ENCODE measurements around the gene CCDC34.

GRCh38 chr11:27300974-27301373, 62.0 kb downstream of the CCDC34 start:
- TF ChIP-seq EZH2 (IDR thresholded peaks at IDR 0.05; ENCODE audit: borderline replicate concordance, low read length), result no peak
- TF ChIP-seq CTCF (conservative IDR thresholded peaks at IDR 0.05 in 1 of 2, IDR thresholded peaks at IDR 0.05 in 1 of 2; ENCODE audit: extremely low read depth in 1 of 2, insufficient read depth in 1 of 2, low read depth in 1 of 2, low read length in 2 of 2), result no peak

Data from mammary epithelial cell (primary cell).